Measurements from ENCODE around the gene SLC66A3.

The SLC66A3 gene
- 29.1 to 93.6 (median 64.0) reads per million in 18 experiments for total RNA-seq

- DNase-seq: no peak
These were observed at the start of gene SLC66A3 for GRCh38 chr2:11155381-11156035. Gene SLC66A3, plus strand, starts transcription at chr2:11155467. Its CDS starts 80 bp downstream, at chr2:11155547.

GRCh38 chr2:11109002-11109401, 46.3 kb upstream of the SLC66A3 start:
- DNase-seq: no peak

GRCh38 chr2:11112870-11113428, 42.3 kb upstream of the SLC66A3 start:
- no peak for DNase-seq

DNA sequence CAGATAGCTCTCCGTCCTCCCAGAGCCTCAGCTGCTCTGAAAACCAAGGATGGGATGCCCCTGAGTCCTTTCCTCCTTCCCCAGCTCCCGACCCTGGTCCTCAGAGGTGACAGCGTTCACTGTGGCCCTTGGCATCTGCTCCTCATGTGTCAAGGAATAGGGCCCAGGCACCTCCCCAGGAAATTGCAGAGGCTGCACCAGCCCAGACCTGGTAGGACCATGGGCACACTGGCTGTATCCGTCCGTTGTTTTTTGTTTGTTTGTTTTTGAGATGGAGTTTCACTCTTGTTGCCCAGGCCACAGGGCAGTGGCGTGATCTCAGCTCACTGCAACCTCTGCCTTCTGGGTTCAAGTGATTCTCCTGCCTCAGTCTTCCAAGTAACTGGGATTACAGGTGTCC, 37.5 kb upstream of the SLC66A3 start:
- DNase-seq: no peak

DNA sequence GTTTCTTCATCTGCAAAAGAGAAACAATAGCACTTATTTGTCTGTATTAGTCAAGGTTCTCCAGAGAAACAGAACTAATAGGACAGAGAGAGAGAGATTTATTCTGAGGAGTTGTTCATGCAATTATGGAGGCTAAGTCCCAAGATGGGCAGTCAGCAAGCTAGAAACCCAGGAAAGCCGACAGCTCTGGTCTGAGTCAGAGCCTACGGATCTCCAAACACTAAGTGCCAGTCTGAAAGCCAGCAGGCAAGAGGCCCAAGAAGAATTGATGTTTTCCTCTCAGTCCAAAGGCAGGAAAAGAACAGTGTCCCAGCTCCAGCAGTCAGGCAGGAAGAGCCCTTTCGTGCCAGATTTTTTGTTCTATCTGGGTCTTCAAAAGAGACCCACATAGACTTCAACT, 36.5 kb upstream of the SLC66A3 start:
- no peak for DNase-seq

GRCh38 chr2:11121099-11121822, 34.0 kb upstream of the SLC66A3 start:
- no peak for DNase-seq

- DNase-seq: no peak
These were observed 33.5 kb upstream of the SLC66A3 start for GRCh38 chr2:11121823-11122155.

- no peak for DNase-seq
These were observed 32.9 kb upstream of the SLC66A3 start for GRCh38 chr2:11122380-11122779.

- no peak for DNase-seq
These were observed 32.1 kb upstream of the SLC66A3 start for GRCh38 chr2:11123001-11123809.

DNA sequence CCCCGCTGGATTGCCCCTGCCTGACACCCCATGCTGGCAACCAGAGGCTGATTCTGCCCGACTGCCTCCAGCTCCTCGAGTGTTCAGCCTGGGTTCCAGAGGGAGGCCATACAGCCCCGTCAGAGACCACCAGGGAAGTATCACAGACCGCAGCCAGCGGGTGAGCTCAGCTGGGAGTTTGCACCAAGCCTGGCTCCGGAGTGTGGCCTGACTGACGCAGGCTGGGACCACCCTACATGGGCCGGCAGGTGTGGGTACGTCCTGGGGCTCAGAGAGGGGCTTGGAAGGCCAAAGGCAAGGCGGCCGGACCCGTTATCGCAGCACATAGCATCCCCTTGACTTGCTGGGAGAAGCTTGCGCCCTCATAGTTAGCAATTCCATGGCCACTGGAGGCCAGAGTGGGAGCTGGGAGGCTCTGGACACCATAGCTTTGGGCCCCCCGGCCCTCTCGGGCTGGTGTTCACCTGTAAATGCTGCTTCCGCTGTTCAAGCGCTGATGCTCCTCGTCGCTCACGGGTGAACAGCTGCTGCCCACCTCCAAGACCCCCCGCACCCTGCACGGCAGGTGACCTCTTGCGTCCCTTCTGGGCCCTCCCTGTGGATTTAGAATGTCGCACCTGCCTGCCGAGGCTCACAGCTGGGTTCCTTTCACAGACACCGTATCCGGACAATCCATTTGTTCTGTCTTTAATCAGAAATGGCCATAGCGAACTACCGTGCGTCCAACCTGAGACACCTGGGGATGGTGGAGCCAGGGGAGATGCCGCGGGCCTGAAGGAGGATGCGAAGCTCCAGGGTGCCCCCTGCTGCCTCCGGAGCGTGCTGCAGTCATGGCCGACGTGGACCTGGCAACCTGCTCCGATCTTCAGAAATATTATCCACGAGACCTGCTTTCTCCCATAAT, 31.2 kb upstream of the SLC66A3 start:
- DNase-seq: peak; percentile 38 to 65

DNA sequence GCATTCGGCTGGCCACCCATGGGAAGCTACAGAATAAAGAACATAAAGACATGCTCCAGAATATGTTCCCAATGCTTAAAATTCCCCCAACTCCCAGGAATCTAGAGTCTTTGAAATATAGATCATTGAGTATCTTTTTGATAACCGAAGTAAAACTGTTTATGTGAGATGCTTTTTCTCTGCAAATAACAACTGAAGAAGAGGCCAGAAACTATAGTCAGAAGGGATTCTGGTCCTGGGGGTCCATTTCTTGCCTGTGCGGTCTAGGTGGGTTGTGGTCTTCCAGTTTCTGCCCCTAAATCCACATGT, 30.6 kb upstream of the SLC66A3 start:
- DNase-seq: no peak

DNA sequence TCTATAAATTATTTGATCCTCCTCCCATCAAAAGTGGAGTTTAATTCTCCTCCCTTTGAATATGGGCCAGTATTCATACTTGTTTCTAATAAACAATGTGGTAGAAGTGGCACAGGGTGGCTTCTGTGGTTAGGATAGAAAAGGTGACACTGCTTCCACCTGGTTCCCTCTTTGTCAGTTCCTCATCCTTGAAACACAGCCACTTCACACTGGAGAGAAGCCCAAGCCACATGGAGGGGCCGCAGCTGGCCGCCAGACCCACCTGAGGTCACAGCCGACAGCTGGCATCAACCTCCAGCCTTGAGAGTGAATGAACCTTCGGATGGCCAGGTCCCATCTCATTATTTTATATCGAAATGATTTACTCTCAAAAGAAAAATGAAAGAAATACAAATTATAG, 27.5 kb upstream of the SLC66A3 start:
- DNase-seq: no peak

DNA sequence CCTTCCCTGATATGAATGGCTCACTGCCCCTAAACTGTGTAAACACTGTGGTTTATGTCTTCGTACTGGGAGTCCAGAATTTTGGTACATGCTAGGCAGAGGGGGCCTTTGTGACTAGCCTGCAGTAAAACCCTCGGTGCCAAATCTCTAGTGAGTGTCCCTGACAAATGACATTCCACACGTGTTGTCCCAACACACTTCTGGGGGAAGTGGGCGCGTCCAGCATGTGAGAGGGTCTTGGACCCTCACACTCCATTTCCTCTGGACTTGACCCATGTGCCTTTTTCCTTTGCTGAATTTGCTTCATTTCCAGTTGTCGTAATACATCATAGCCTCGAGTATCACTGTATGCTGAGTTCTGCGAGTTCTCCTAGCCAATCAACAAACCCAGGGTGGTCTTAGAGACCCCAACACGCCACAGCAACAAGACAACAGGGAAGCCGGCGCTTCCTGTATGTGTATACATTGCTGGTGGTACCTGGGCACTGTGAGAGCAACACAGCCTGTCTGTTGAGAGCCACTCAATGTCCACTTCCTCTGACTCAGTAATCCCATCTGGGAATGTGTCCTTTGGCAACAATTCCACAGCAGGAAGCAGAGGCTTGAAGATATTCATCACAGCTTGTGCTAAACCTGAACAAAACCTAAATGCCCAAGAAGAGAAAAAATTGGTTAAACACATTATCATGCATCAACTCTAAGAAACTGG, 26.9 kb upstream of the SLC66A3 start:
- no peak for DNase-seq

DNA sequence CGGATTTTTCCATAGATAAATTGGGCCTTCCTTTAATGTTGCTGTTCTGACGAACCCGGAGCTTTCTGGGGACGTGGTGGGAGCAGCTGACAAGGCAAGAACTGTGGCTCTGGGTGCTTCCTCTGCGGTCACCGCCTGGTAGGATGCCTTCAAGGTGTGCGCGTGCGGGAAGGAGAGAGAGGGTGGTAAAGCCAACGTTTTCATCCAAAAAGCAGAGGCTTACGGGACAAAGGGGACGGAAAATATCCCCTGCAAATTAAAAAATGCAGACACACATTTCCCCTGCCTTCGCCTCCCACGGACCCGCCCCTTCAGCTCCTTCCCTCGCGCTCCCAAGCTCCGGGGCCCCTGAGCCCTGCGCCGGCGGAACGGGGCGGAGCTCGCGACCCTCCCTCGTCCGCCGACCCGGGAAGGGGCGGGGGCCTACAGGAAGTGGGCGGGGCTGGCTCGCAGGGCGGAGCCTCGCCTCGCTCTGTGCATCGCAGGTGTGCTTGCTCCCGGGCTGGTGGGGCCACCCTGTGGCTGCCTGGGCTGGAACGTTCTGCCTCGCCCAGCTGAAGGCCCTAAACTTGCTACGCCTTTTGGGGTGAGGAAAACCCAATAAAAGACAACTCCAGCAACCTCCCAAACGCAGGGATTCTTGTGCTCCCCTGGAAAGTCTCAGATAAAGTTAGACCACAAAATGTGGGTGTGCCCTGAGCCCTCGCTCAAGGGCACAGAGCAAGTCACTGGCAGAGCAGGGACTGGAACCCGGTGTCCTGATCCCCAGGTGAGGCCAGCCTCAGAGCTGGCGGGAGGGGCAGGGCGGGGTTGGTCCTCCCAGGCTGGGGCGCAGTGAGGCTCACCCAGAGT, 25.4 kb upstream of the SLC66A3 start:
- peak in 1 of 2 donors; percentile 8 for DNase-seq

DNA sequence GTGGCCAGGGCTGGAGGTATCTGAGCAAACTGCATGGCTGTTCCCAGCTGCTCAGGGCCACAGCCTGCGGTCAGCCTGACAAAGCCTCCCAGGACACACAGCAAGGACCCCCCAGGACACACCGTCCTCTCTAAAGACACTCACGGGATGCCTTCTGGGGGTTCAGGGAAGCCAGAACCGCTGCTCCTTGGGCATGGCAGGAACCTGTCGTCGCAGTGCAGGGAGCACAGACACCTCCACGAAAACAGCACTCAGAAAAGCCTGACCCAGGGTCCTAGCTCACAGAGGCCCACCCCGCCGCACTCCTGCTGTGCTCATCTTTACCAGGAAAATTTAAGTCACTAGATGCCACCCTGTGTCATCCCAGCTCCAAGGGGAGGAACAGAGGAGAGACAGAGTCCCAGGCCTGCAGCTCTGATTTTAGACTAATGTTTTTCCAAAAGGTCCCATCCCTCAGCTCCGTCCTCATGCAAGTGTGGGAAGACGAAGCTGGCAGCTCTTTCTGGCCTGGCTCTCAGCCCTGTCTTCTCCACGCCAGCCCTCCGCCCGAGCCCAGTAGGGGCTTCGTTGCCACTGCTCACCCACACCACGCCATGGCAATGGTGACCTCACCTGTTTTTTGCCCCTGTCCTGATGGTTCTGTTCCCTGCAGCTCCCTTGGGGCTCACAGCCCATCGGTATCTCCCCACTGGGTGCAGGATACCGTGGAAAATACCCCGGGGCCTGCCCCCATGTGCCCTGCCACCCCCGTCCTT, 23.9 kb upstream of the SLC66A3 start:
- DNase-seq: no peak

GRCh38 chr2:11132036-11132671, 23.1 kb upstream of the SLC66A3 start:
- no peak for DNase-seq

DNA sequence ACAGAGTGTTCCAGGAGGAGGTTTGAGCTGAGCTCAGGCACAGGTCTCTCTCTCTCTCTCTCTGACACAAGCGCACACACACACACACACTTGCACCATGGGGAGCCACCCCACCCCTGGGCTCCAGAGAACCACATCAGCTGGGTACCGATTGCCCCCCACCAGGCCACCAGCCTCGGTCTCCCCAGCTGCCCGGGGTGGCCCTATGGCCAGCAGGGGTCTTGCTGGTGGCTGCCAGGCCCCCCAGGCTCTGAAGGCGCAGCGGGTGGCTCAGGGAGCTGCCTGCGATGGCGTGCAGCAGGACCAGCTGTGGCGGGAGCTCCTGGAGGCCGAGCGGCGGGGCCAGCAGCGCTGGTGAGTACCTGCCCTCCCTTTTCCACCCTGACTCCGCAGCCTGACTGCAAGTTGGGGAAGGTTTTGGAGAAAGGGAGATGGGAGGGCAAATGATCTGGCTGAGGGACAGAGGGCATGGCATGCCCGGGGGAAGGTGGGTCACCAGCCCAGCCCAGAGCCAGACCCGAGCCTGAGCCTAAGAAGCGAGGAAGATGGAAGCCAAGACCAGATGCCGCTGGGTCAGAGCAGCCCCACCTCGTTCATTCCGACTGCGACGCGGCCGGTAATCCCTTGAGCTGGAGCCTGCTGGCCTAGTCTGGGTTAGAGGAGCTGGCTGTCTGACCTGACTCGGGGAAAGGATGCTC, 21.9 kb upstream of the SLC66A3 start:
- DNase-seq: no peak

GRCh38 chr2:11133936-11134320, 21.3 kb upstream of the SLC66A3 start:
- DNase-seq: no peak

GRCh38 chr2:11134349-11134748, 20.9 kb upstream of the SLC66A3 start:
- DNase-seq: no peak
